GM19035 (cell line): Measurements from ENCODE around the gene SPATS2.
"Not testable (repeated sequence)": the region's sequence is repeated elsewhere in the genome, so short reads cannot be mapped to it uniquely, and the experiment has no call there.

Source experiments
- ATAC-seq: cut with Tn5 transposase; IDR thresholded peaks from one replicate; pipeline ENCODE4 v1.9.1; 2021; ENCODE audit not compliant: unreplicated experiment

SPATS2 gene

DNA sequence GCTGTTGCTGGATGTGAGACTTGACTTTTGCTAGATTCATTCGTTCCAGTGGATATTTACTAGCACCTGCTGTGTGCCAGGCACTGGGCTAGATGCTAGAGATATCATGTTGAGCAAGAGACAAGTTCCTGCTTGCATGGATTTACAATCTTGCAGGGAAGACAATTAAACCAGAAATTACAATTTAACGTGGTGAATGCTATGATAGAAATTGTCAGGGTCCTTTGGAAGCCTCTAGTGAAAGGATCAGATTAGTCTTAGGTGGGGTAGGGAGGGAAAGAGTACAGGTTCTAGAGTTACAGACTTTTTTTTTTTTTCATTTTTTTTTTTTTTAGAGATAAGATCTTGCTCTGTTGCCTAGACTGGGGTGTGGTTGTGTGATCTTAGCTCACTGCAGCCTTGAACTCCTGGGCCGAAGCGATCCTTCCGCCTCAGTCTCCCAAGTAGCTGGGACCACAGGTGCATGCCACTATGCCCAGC lies 36.7 kb downstream of the SPATS2 start:
- ATAC-seq = no peak

DNA sequence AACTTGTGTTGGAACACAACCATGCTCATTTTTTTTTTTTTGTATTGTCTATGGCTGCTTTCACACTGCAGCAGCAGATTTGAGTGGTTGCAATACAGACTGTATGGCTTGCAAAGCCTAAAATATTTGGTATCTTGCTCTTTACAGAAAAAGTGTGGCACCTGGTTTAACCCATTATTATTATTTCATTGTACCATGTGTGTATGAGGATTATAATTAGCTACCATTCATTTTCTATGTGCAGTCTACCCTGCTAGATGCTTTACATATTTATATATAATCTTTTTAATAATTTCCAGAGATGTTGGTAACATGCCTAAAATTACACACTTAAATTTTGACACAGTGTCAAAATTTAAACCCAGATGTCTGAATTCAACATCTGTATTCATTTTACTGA lies 37.7 kb downstream of the SPATS2 start:
- no peak for ATAC-seq

DNA sequence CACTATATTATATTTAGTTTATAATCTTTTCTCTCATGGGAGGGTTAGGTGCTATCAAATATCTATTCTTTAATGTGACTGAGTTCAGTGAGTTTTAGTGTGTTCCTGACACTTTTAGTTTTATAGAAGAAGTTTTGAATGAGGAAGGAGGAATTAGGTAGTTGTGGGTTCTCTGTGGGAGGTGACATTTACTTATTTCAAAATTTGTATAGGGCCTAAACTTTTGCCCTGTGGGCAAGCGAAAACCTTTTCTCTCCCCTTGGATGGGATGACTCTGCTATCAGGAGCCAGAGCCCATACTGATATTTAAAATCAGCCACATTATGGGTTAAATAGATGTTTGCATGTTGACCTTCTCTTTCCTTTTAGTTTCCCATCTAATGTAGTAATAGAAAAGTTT lies 43.6 kb downstream of the SPATS2 start:
- ATAC-seq = no peak

DNA sequence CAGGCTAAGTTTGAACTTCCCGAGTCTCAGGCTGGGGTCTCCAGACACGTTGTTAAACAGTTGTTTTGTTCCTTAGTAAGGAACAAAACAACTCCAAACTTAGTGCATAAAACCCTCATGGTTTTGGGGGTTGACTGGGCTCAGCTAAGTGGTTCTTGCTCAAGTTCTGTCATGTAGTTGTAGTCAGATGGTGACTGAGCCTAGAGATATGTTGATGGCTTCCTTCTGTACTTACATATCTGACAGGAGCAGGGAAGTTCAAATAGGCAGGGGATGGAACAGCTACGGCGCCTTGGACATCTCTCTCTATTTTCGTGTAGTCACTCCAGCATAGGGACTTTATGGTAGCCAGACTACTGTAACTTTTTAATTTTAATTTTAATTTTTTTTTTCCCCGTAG lies 45.7 kb downstream of the SPATS2 start:
- no peak for ATAC-seq

DNA sequence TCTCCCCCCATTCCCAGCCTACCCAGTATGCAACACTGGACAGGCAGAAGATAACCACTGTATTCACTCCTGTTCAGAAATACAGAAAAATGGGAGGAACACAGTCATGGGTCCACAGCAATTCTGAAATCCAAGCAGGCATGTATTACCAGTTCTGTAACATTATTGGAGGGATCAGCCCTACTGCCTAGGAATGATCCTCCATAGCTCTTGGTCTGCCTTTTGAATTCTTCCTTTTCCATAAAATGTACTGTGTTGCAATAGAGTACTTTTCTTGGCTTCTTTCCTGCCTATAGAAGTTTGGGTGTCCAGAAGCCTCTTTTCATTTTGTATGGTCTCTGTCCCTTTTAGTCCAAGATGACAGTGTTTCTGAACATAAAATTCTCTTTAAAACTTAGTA lies 46.5 kb downstream of the SPATS2 start:
- no peak for ATAC-seq

DNA sequence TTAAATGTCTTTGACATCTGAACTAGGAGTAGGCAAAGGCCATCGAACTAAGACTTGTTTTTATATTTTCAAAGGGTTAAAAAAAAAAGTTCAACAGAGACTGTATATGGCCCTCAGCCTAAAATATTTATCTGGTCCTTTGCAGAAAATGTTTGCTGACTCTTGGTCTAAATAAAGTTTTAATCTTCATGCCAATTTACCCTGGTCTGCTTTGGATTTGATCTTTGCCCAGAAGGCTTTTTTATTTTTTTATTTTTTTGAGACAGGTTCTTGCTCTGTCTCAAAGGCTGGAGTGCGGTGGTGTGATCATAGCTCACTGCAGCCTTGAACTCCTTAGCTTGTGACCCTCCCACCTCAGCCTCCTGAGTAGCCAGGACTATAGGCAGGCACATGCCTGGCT lies 47.1 kb downstream of the SPATS2 start:
- no peak for ATAC-seq

DNA sequence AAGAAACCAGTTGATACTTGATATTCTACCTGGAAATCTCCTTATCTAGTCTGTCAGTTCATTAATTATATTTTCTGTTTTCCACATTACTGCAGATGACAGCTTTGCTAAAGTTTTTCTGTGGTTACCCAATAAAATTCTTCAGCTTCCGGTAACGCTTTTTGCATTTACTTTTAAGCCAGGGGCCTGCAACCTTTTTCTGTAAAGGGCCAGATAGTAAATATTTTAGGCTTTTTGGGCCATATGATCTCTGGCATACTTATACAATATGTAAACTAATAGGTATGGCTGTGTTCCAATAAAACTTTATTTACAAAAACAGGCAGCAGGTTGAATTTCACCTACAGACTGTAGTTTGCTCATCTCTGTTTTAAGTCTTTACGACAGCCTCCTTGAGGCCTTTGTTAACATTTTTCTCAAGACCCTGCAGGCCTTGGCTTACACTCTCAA lies 48.3 kb downstream of the SPATS2 start:
- no peak for ATAC-seq

DNA sequence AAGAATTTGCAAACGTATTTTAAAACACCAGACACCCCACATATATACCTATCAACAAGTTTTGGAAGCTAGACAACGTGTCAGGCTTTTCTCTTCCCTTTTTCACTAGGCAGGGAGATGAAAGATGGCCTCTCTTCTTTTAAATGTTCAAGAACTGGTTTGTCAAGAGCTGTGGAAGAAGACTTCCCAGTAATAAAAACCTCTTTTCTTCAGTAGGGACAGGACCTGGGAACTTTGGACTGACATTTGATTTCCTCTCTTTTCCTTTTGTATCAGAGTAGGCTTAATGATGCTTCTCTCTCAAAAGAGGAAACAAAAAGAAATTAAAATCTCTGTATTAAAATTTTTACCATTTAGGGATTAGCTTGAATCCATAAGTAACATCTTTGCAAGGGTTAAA lies 49.6 kb downstream of the SPATS2 start:
- no peak for ATAC-seq

DNA sequence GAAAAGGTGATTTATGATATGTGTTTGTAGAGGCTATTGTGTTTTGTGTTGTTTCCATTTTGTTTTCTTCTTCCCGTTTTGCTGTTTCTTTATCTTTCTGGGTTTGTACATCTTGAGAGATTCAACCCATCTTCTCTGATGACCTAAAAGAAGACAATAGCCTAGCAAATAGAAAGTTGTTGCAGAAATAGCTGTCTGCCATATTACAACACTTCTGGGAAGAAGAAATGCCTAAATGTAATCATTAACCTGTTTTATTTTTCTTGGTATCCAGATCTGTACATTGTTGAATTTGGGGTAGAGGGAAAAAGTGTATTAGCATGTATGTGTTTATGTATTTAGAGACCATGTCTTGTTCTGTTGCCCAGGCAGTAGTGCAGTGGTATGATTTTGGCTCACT lies 50.3 kb downstream of the SPATS2 start:
- ATAC-seq = no peak

DNA sequence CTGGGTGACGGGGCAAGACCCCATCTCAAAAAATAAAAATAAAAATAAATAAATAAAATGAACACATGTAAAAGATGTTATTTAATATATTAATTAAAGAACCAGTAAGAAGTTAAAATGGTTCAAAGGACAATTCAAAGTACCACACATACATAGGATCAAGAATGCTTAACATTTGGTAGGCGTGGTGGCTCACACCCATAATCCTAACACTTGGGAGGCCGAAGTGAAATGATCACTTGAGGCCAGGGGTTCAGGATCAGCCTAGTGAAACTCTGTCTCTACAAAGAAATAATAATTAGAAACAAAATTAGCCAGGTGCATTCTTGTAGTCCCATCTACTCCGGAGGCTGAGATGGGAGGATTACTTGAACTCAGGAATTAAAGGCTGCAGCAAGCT lies 53.3 kb downstream of the SPATS2 start:
- no peak for ATAC-seq

DNA sequence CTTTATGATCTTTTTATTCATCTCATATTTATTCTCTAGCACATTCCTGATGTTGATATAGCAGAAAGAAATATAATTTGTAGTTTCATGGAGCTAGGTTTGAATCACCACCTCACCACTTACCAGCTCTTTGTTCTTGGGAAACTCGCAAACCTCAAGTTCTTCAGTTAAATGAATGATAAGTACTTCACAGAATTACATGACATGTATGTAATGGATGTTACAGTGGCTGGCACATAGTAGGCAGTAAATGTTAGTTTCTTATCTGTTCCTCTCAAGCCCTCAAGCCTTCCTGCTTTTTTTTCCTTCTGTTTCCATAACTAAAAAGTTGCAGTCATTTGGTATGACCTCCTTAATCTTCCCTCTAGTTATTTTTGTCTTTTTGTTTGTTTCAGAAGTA lies 54.9 kb downstream of the SPATS2 start:
- no peak for ATAC-seq

DNA sequence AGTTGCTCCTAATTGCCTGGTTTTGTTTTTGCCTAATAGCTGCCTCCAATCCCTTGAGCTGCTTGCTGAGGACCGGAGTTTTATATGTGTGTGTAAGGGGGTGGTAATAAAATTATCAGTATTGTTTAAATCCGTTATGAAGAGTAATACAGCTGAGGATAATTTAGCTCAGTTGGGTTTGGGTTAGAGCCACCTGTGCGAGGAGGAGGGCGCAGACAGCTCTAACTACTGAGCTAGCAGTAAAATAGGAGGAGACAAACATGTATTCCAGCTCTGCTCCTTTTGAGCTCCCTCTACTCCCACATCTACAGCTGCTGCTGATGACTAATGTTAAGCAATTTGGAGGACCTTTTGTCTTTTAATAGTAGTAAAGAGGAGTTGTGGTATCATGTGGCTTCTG lies 61.5 kb downstream of the SPATS2 start:
- ATAC-seq = no peak

DNA sequence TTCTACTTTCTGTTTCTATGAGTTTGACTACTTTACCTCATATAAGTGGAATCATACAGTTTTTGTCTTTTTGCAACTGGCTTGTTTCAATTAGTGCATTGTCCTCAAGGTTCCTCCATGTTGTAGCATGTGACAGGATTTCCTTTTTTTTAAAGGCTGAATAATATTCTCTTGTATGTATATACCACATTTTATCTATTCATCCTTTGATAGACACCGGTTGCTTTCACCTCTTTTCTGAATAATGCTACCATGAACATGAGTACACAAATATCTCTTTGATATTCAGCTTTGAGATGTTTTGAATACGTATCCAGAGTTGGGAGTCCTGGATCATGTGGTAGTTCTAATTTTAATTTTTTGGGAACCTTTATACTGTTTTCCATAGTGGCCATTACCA lies 65.4 kb downstream of the SPATS2 start:
- no peak for ATAC-seq

DNA sequence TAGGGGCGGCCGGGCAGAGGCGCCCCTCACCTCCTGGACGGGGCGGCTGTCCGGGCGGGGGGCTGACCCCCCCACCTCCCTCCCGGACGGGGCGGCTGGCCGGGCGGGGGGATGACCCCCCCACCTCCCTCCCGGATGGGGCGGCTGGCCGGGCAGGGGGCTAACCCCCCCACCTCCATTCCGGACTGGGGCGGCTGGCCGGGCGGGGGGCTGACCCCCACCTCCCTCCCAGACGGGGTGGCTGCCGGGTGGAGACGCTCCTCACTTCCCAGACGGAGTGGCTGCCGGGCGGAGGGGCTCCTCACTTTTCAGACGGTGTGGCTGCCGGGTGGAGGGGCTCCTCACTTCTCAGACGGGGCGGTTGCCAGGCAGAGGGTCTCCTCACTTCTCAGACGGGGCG lies 69.5 kb downstream of the SPATS2 start:
- ATAC-seq = not testable (repeated sequence)

DNA sequence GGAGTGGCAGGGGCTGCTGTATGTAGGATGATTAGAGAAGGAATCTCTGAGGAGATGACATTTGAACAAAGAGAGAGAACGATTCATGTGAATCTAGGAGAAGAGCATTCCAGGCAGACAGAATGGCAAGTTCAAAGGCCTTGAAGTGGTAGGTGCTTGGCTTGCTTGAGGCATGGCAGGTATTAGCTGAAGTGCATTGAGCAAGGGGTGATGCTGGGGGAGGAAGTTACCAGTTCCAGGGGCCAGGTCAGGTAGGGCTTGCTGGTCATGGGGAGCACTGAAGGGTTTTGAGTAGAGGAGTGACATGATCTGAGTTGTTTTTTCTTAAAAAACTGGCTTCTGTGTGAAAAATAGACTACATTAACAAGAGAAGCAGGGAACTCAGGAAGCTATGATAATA lies 71.8 kb downstream of the SPATS2 start:
- no peak for ATAC-seq

DNA sequence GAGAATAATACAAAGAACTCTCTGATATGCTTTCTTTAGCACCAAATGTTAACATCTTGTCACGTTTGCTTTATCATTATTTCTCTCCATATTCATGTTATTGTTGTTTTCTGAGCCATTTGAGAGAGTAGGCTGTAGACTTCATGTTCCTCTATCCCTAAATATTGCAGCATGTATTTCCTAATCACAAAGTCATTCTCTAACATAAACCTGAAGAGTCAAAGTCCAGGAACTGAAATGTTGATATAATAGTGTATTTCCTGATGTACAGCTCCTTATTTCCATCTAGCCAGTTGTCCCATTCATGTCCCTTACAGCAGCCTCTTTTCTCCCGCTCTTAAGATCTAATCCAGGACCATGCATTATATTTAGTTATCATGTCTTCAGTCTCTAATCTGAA lies 72.8 kb downstream of the SPATS2 start:
- no peak for ATAC-seq

DNA sequence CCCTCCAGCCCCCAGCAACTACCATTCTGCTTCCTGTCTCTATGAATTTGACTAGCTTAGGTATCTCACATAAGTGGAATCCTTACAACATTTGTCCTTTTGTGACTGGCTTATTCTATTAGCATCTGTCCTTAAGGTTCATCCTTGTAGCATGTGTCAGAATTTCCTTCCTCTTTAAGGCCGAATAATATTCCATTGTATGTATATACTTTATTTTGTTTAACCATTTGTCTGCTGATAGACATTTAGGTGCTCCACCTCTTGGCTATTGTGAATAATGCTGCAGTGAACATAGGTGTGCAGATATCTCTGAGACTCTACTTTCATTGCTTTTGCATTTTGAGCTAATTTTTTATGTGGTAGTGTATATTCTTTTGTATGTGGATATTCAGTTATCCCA lies 75.7 kb downstream of the SPATS2 start:
- no peak for ATAC-seq

DNA sequence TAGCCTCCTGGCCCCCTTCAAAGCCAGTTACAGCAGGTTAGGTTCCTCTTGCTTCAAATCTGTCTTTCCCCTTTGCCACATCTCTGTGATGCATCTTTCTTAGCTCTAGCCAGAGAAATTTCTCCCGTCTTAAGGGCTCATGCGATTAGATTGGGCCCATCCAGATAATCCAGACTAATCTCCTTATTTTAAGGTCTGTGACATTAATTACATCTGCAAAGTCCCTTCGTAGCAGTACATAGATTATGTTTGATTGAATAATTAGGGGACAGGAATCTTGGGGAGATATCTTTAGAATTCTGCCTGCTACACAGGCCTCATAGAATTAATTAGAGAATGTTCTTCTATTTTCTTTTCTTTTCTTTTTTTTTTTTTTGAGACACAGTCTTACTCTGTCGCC lies 79.3 kb downstream of the SPATS2 start:
- ATAC-seq = no peak

DNA sequence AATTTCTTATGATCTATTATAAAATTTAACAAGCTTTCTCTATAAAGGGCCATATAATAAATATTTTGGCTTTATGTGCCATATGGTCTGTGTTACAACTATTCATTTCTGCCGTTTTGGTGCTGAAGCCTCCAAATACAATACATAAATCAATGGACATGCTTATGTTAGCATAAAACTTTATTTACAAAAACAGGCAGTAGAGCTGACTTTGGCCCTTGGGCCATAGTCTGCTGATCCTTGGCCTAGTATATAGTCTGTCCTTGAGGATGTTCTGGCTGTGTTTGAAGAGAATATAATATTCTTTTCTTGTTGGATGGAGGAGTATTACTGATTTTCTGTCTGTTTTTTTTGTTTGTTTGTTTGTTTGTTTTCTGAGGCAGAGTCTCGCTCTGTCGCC lies 81.6 kb downstream of the SPATS2 start:
- ATAC-seq = no peak

DNA sequence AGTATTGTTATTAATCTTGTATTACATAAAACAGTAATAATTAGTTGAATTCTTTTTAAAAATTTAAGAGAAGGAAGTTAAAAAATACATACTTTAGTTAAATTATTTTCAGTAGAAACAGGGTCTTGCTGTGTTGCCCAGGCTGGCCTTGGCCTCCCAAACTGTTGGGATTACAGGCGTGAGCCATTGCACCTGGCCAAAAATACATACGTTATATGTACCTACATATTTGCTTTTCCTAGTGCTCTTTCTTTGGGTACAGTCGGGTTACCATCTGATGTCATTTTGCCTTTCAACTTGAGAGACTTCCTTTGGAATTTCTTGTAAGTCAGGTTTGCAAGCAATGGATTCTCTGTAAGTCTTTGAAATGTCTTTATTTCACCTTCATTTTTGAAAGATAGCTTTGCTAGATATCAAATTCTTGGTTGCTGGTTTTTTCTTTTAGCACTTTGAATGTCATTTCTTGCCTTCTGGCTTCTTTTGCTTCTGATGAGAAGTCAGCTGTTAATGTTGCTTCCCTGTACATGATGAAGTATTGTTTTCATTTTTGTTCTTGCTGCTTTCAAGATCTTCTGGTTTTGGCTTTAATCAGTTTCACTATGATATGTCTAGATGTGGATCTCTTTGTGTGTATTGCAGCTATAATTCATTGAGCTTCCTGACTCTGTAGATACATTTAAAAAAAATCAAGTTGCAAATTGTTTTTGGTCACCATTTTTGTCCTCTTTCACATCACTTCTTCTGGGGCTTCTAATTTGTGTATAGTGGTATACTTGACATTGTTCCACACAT lies 84.4 kb downstream of the SPATS2 start:
- peak; percentile 64 for ATAC-seq

DNA sequence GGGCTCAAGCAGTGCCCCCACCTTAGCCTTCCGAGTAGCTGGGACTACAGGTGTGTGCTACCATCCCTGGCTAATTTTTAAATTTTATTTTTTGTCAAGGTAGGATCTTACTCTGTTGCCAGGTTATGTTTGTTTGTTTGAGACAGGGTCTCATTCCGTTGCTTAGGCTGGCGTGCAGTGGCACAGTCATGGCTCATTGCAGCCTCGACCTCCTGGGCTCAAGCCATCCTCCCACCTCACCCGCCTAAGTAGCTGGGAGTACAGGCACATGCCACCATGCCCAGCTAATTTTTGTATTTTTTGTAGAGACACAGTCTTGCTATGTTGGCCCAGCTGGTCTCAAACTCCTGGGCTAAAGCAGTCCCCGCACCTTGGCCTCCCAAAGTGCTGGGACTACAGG lies 88.2 kb downstream of the SPATS2 start:
- no peak for ATAC-seq

DNA sequence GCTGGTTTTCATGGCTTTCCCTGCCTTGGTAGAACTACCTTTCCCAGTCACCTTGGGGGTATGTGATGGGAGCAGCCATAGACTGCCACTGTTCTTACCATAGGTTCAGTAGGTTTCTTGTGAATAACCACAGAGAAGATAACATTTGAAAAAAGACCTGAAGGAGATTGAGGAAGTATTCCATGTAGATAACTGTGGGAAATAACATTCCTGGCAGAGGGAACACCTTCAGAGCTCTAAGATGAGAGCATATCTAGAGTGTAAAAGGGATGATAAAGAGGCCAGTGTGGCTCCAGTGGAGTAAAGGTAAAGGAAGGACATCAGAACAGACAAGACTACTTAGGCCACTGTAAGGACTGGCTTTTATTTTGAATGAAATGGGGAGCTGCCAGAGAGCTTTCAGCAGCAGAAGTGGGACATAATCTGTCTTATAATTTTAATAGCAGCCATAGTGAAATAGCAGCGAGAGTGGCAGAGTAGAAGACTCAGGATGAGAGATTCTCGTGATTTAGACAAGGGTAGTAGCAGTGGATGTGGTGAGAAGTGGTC lies 88.9 kb downstream of the SPATS2 start:
- ATAC-seq = no peak

DNA sequence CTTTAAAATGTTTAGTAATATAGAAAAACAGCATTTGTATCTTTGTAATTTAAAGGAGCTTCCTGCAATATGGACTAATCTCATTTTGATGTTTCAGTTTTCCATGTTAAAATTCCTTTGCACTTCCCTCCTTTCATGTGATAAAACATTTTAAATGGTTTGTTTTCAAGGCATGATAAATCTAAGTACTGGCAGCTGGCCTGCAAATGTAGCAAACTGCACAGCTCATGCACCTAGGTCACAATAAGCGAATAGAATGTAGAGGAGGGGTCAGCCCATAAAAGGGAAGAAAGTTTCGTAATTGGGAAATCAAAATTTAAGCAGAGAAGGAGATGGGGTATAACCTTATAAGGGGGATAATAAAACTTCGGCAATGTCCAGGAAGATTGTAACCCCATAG lies 91.6 kb downstream of the SPATS2 start:
- no peak for ATAC-seq
